ENCODE data around the gene PTGFRN. TPM values are rescaled to one million over a fixed set of nuclear protein-coding genes. Genes with fewer than 3 reads are reported as not detected.

The PTGFRN gene
- total RNA-seq, 1 experiment from 2014 or later: 38.7 TPM

DNA sequence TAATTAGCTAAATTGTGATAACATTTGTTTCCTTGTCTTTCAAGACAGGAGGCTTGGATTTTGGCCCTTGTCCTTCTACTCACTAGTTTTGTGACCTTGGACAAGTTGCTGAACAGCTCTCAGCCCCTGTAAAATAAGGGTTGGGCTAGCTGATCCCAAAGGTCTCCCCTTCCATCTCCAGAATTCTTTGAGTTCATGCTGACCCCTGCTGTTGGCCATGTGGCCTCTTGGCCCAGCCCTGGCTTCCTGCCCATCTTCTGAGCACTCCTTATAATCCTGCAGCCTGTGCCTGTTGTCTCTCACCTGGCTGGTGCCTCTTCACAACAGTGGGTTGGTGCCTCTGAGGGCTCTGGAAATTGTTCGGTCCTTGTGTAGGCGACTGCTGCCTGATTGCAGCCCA, 10.1 kb downstream of the PTGFRN start:
- no peaks in the 10 kb centered on the region for H3K36me3 Mint-ChIP-seq
- POLR2A ChIA-PET: no interaction called here
- peak; percentile 51 for ATAC-seq

DNA sequence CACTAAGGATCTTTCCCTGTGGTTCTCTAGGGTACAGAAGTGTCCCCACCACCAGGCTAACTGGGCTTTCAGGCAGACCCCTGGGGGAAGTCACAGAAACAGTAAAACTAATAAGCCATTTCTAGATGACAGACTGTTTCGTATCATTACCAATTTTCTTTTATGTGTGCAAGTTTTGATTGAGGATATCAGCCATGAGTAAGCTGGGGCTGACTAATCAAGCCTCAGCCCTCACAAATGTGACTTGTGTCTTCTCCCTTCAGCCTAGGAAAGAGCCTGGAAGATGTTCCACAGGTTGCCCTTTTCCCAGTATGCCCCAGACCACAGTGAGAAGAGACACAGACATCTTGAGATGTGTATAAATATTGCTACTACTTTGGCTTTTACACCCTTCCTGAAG, 10.5 kb downstream of the PTGFRN start:
- Mint-ChIP-seq H3K27me3 (ENCODE audit: low read depth) (no peaks in the 10 kb centered on the region), H3K9me3 (no peaks in the 10 kb centered on the region), H3K4me1 (peaks cover 14% of the 10 kb centered on the region), H3K27ac (peak overlapping the region; percentile 2; the same call in 1 of the 2 replicates), H3K4me3 (no peak overlapping the region), H3K36me3 (no peaks in the 10 kb centered on the region)
- ChIA-PET POLR2A (no interaction called here), CTCF (interaction anchor here (0.9 to 1.5 kb wide), 6 partner anchors 11 to 183 kb away, joined by 3 to 6 read pairs (median 4); partner anchors contain the start of gene PTGFRN)
- DNase-seq (ENCODE audit: low spot score): no peak
- ATAC-seq: no peak
- TF ChIP-seq ZNF138 (CRISPR knock-in tag; conservative IDR thresholded peaks at IDR 0.05) (no peak), PRRX2 (CRISPR knock-in tag; IDR thresholded peaks at IDR 0.05) (no peak), FOXP1 (CRISPR knock-in tag; IDR thresholded peaks at IDR 0.05; ENCODE audit: borderline replicate concordance) (no peak), NR2C2 (CRISPR knock-in tag; IDR thresholded peaks at IDR 0.05) (no peak)
- TF ChIP-seq, protein P1, sequence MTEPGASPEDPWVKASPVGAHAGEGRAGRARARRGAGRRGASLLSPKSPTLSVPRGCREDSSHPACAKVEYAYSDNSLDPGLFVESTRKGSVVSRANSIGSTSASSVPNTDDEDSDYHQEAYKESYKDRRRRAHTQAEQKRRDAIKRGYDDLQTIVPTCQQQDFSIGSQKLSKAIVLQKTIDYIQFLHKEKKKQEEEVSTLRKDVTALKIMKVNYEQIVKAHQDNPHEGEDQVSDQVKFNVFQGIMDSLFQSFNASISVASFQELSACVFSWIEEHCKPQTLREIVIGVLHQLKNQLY (CRISPR knock-in tag; IDR thresholded peaks at IDR 0.05): no peak

More for the DNA sequence above, 10.1 kb downstream of the PTGFRN start:
- no peak for DNase-seq (ENCODE audit: low spot score)
- peaks cover 17% of the 10 kb centered on the region for H3K4me1 Mint-ChIP-seq
- H3K27ac Mint-ChIP-seq: peak overlapping the region; percentile 2; the same call in 1 of the 2 replicates
- CTCF ChIA-PET: interaction anchor here (0.9 to 1.5 kb wide), 5 partner anchors 10 to 182 kb away, joined by 3 to 6 read pairs (median 4); partner anchors contain the start of gene PTGFRN
- no peaks in the 10 kb centered on the region for H3K9me3 Mint-ChIP-seq
- H3K27me3 Mint-ChIP-seq (ENCODE audit: low read depth): no peaks in the 10 kb centered on the region
- no peak for TF ChIP-seq PRRX2 (CRISPR knock-in tag; IDR thresholded peaks at IDR 0.05)
- no peak for TF ChIP-seq GTF2I (CRISPR knock-in tag; conservative IDR thresholded peaks at IDR 0.05)
- TF ChIP-seq, protein P2, sequence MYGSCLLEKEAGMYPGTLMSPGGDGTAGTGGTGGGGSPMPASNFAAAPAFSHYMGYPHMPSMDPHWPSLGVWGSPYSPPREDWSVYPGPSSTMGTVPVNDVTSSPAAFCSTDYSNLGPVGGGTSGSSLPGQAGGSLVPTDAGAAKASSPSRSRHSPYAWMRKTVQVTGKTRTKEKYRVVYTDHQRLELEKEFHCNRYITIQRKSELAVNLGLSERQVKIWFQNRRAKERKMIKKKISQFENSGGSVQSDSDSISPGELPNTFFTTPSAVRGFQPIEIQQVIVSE (CRISPR knock-in tag; IDR thresholded peaks at IDR 0.05; ENCODE audit: borderline replicate concordance): no peak
- TF ChIP-seq, protein P3, sequence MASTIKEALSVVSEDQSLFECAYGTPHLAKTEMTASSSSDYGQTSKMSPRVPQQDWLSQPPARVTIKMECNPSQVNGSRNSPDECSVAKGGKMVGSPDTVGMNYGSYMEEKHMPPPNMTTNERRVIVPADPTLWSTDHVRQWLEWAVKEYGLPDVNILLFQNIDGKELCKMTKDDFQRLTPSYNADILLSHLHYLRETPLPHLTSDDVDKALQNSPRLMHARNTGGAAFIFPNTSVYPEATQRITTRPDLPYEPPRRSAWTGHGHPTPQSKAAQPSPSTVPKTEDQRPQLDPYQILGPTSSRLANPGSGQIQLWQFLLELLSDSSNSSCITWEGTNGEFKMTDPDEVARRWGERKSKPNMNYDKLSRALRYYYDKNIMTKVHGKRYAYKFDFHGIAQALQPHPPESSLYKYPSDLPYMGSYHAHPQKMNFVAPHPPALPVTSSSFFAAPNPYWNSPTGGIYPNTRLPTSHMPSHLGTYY (CRISPR knock-in tag; IDR thresholded peaks at IDR 0.05): no peak
- no peak for TF ChIP-seq GRHL2 (CRISPR knock-in tag; IDR thresholded peaks at IDR 0.05; ENCODE audit: insufficient replicate concordance, severe bottlenecking)
- TF ChIP-seq, protein P4, sequence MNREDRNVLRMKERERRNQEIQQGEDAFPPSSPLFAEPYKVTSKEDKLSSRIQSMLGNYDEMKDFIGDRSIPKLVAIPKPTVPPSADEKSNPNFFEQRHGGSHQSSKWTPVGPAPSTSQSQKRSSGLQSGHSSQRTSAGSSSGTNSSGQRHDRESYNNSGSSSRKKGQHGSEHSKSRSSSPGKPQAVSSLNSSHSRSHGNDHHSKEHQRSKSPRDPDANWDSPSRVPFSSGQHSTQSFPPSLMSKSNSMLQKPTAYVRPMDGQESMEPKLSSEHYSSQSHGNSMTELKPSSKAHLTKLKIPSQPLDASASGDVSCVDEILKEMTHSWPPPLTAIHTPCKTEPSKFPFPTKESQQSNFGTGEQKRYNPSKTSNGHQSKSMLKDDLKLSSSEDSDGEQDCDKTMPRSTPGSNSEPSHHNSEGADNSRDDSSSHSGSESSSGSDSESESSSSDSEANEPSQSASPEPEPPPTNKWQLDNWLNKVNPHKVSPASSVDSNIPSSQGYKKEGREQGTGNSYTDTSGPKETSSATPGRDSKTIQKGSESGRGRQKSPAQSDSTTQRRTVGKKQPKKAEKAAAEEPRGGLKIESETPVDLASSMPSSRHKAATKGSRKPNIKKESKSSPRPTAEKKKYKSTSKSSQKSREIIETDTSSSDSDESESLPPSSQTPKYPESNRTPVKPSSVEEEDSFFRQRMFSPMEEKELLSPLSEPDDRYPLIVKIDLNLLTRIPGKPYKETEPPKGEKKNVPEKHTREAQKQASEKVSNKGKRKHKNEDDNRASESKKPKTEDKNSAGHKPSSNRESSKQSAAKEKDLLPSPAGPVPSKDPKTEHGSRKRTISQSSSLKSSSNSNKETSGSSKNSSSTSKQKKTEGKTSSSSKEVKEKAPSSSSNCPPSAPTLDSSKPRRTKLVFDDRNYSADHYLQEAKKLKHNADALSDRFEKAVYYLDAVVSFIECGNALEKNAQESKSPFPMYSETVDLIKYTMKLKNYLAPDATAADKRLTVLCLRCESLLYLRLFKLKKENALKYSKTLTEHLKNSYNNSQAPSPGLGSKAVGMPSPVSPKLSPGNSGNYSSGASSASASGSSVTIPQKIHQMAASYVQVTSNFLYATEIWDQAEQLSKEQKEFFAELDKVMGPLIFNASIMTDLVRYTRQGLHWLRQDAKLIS (CRISPR knock-in tag; IDR thresholded peaks at IDR 0.05; ENCODE audit: borderline replicate concordance): no peak
- no peak for TF ChIP-seq OVOL2 (CRISPR knock-in tag; IDR thresholded peaks at IDR 0.05; ENCODE audit: borderline replicate concordance)
- TF ChIP-seq, protein P5, sequence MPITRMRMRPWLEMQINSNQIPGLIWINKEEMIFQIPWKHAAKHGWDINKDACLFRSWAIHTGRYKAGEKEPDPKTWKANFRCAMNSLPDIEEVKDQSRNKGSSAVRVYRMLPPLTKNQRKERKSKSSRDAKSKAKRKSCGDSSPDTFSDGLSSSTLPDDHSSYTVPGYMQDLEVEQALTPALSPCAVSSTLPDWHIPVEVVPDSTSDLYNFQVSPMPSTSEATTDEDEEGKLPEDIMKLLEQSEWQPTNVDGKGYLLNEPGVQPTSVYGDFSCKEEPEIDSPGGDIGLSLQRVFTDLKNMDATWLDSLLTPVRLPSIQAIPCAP (CRISPR knock-in tag; IDR thresholded peaks at IDR 0.05): no peak
- TF ChIP-seq, protein P6, sequence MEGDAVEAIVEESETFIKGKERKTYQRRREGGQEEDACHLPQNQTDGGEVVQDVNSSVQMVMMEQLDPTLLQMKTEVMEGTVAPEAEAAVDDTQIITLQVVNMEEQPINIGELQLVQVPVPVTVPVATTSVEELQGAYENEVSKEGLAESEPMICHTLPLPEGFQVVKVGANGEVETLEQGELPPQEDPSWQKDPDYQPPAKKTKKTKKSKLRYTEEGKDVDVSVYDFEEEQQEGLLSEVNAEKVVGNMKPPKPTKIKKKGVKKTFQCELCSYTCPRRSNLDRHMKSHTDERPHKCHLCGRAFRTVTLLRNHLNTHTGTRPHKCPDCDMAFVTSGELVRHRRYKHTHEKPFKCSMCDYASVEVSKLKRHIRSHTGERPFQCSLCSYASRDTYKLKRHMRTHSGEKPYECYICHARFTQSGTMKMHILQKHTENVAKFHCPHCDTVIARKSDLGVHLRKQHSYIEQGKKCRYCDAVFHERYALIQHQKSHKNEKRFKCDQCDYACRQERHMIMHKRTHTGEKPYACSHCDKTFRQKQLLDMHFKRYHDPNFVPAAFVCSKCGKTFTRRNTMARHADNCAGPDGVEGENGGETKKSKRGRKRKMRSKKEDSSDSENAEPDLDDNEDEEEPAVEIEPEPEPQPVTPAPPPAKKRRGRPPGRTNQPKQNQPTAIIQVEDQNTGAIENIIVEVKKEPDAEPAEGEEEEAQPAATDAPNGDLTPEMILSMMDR (IDR thresholded peaks at IDR 0.05): no peak
- TF ChIP-seq RORB (CRISPR knock-in tag; IDR thresholded peaks at IDR 0.05): no peak
- TF ChIP-seq, protein P7, sequence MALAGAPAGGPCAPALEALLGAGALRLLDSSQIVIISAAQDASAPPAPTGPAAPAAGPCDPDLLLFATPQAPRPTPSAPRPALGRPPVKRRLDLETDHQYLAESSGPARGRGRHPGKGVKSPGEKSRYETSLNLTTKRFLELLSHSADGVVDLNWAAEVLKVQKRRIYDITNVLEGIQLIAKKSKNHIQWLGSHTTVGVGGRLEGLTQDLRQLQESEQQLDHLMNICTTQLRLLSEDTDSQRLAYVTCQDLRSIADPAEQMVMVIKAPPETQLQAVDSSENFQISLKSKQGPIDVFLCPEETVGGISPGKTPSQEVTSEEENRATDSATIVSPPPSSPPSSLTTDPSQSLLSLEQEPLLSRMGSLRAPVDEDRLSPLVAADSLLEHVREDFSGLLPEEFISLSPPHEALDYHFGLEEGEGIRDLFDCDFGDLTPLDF (CRISPR knock-in tag; IDR thresholded peaks at IDR 0.05): no peak
- no peak overlapping the region for H3K4me3 Mint-ChIP-seq

All from WTC11 (cell line).